Measurements from ENCODE around the gene DEGS2.

DEGS2 gene

DNA sequence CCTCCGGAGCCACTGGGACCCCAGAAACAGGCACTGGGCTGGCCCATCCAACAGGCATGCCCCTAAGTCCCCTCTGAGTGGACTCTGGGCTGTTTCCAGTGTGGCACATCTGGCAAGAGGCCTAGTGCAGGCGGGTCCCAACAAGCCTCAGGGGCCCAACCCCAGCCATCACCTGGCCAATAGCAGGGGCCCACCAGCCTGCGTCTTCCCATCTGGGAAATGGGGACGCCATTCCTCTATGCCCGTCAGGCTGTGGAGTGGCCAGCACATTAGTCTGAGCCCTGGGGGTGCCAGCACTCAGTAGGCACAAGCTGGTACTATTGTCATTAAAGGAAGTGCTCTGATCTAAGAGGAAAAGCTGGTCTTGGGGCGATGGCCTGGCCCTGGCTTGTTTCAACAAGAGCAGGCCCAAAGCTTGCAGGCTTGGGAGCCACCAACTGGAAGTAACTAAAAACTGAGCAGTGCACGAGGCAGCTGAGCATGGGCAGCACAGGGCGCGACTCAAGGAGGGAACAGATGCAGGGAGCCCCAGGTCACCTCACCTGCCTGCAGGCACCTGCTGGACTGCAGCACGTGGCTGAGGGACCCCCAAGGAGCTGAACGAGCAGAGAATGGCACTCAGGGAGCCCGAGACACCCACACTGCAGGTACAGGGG is 8.4 kb downstream of the DEGS2 start:
- no peak overlapping the region for H3K4me2 ChIP-seq
- TF ChIP-seq, protein P1, sequence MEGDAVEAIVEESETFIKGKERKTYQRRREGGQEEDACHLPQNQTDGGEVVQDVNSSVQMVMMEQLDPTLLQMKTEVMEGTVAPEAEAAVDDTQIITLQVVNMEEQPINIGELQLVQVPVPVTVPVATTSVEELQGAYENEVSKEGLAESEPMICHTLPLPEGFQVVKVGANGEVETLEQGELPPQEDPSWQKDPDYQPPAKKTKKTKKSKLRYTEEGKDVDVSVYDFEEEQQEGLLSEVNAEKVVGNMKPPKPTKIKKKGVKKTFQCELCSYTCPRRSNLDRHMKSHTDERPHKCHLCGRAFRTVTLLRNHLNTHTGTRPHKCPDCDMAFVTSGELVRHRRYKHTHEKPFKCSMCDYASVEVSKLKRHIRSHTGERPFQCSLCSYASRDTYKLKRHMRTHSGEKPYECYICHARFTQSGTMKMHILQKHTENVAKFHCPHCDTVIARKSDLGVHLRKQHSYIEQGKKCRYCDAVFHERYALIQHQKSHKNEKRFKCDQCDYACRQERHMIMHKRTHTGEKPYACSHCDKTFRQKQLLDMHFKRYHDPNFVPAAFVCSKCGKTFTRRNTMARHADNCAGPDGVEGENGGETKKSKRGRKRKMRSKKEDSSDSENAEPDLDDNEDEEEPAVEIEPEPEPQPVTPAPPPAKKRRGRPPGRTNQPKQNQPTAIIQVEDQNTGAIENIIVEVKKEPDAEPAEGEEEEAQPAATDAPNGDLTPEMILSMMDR (conservative IDR thresholded peaks at IDR 0.05; ENCODE audit: low read depth, low read length) = no peak

DNA sequence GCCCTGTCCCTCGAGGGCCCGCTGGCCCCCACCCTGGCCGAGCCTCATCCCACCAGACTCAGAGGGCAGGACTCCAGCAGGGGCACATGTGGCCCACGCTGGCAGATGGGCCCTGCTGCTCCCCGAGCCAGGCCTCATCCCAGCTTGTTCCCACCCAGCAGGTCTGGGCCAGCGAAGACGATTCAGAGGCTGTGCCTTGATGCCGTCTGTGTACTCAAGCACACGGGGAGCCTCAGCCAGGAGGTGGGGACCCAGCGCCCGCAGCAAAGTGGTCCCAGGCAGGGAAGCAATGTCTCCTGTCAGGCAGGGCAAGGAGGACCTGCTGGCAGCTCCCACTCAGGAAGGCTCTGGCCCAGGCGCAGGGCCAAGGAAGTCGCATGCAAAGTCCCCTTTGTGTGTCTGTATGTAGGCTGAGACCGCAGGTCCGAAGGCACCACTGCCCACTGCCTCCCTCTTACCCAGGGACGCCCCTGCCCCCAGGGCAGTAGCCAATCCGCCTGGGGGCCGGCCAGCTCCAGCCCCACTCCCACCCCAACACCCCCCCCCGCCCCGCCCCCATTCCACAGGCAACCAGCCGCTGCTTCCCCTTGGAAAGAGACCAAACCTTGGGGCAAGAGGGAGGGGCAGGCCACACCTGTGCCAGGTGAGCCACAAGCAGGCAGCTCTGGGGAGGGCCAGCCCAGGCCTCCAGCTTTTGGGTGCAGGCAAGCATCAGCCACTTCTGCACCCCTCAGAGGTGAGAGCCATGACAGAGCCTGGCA is 9.4 kb downstream of the DEGS2 start:
- H3K27me3 ChIP-seq (ENCODE audit: insufficient read depth, low read depth) = no peaks in the 10 kb centered on the region
- H2AFZ ChIP-seq (ENCODE audit: low read depth) = no peak overlapping the region
- H3K9ac ChIP-seq = no peak overlapping the region
- no peaks in the 10 kb centered on the region for H4K20me1 ChIP-seq (ENCODE audit: insufficient read depth)
- no peak overlapping the region for H3K4me3 ChIP-seq (IDR thresholded peaks at IDR 0.05; ENCODE audit: insufficient read depth, low read depth, low read length)
- no peaks in the 10 kb centered on the region for H3K36me3 ChIP-seq (ENCODE audit: insufficient read depth)
- no peak overlapping the region for H3K27ac ChIP-seq
- no peaks in the 10 kb centered on the region for H3K4me1 ChIP-seq (ENCODE audit: low read depth, poor library complexity, severe bottlenecking)
- H3K79me2 ChIP-seq (ENCODE audit: insufficient read depth, low read depth) = no peaks in the 10 kb centered on the region
- TF ChIP-seq, protein P1 (conservative IDR thresholded peaks at IDR 0.05; ENCODE audit: low read depth, low read length) = no peak
- H3K4me2 ChIP-seq = no peak overlapping the region

More for the DNA sequence above, 8.4 kb downstream of the DEGS2 start:
- Histone ChIP-seq H3K4me3 (IDR thresholded peaks at IDR 0.05; ENCODE audit: insufficient read depth, low read depth, low read length) (no peak overlapping the region), H4K20me1 (ENCODE audit: insufficient read depth) (no peaks in the 10 kb centered on the region), H3K27ac (no peak overlapping the region), H2AFZ (ENCODE audit: low read depth) (no peak overlapping the region), H3K4me1 (ENCODE audit: low read depth, poor library complexity, severe bottlenecking) (no peaks in the 10 kb centered on the region), H3K9ac (no peak overlapping the region), H3K79me2 (ENCODE audit: insufficient read depth, low read depth) (no peaks in the 10 kb centered on the region), H3K36me3 (ENCODE audit: insufficient read depth) (no peaks in the 10 kb centered on the region), H3K27me3 (ENCODE audit: insufficient read depth, low read depth) (no peaks in the 10 kb centered on the region)

DNA sequence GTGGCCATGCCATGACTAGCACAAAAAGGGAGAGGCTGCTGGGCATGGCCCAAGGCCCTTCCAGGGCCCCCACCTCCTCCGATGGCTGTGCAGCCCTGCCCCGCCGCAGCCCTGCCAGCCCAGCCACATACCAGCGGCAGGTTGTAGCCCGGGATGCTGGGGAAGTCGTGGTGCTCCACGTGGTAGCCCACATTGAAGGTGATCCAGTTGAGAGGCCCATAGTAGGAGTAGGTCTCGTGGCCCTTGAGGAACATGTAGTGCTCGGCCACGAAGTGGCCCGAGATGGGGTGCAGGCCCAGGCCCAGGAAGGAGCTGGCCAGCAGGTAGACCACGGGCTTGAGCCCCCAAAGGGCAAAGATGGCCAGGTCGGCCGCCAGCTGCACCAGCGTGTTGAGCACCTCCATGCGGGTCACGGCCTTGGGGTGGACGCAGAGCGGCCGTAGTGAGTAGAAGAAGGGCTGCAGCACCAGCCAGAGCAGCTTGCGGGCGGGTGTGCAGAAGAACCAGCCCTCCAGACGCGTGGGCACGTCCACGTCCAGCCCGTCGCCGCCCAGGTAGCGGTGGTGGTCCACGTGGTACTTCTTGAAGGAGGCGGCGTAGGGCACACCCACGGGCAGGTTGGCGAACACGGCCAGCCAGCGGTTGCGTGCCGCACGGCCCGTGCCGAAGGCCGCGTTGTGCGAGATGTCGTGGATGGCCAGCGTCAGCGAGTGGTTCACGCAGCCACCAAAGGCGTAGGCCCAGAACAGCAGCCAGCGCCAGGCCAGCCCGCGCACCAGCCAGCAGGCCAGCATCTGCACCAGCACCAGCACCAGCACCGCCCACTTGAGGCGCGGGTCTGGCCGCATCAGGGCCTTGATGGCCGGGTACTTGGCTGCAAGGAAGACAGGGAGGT is 10.4 kb downstream of the DEGS2 start:
- Histone ChIP-seq H3K79me2 (ENCODE audit: insufficient read depth, low read depth) (no peaks in the 10 kb centered on the region), H3K4me2 (no peak overlapping the region), H2AFZ (ENCODE audit: low read depth) (no peak overlapping the region), H3K4me3 (IDR thresholded peaks at IDR 0.05; ENCODE audit: insufficient read depth, low read depth, low read length) (no peak overlapping the region), H3K4me1 (ENCODE audit: low read depth, poor library complexity, severe bottlenecking) (no peaks in the 10 kb centered on the region), H3K27ac (no peak overlapping the region), H3K36me3 (ENCODE audit: insufficient read depth) (no peaks in the 10 kb centered on the region), H3K27me3 (ENCODE audit: insufficient read depth, low read depth) (no peaks in the 10 kb centered on the region), H3K9ac (no peak overlapping the region), H4K20me1 (ENCODE audit: insufficient read depth) (no peaks in the 10 kb centered on the region)
- TF ChIP-seq, protein P1 (conservative IDR thresholded peaks at IDR 0.05; ENCODE audit: low read depth, low read length) = no peak

DNA sequence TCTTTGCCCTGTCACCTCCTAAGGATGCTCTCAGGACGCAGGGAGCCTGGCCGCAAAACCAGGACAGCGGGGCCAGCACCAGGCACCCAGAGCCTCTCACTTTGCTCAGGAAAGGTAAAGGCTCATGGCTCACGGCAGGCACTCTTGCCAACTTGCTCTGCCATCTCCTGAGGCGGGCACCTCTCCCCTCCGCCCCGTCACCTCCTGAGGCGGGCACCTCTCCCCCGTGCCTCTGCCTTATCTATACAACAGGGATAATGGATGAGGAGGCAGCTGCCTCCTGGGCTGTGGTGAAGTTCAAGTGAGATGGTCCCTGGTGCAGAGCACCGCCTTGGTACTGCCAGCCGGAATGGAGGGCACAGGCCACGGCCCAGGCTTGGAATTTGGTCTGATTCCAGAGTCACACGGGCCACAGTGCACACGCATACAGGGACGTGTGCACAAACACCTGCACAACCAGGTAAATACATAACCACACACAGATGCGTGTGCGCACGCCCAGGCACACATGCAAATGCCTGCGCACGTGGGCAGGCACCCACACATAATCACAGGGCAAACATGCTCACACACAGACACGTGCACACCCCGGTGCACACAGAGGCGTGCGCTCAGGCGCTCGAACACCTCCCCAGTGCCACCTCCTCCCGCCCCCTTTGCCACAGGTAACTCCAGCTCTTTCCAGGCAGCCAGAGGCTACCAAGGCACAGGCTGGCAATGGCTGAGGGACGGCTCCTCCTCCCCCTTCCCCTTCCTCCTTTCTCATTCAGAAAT is 11.6 kb downstream of the DEGS2 start:
- no peak overlapping the region for H3K27ac ChIP-seq

More for the DNA sequence above, 11.6 kb downstream of the DEGS2 start:
- Histone ChIP-seq H3K4me1 (ENCODE audit: low read depth, poor library complexity, severe bottlenecking) (no peaks in the 10 kb centered on the region), H3K4me3 (IDR thresholded peaks at IDR 0.05; ENCODE audit: insufficient read depth, low read depth, low read length) (no peak overlapping the region), H4K20me1 (ENCODE audit: insufficient read depth) (no peaks in the 10 kb centered on the region), H3K36me3 (ENCODE audit: insufficient read depth) (no peaks in the 10 kb centered on the region), H2AFZ (ENCODE audit: low read depth) (no peak overlapping the region), H3K9ac (no peak overlapping the region), H3K27me3 (ENCODE audit: insufficient read depth, low read depth) (no peaks in the 10 kb centered on the region), H3K4me2 (no peak overlapping the region), H3K79me2 (ENCODE audit: insufficient read depth, low read depth) (no peaks in the 10 kb centered on the region)
- TF ChIP-seq, protein P1 (conservative IDR thresholded peaks at IDR 0.05; ENCODE audit: low read depth, low read length) = no peak

Data from KMS-11 (cell line).